GM10248 (cell line): ENCODE data around the gene SLC24A4.

ENCODE experiments used
- CTCF ChIA-PET: fragments of 300-600 bp; sonication (Branson Sonifier 250); formaldehyde crosslinking; extraction: SDS; loops from one replicate; lab custom pipeline; 2021; ENCODE audit warnings: antibody characterized with exemption; lab: Yijun Ruan, JAX
- POLR2A ChIA-PET: fragments of 350-650 bp; sonication (Branson Sonifier 250); formaldehyde crosslinking; extraction: SDS; loops from one replicate; lab custom pipeline; 2020; ENCODE audit warnings: antibody characterized with exemption; lab: Yijun Ruan, JAX
- DNase-seq: peaks from one replicate; pipeline ENCODE4 v3.0.0; 2012; ENCODE audit errors: extremely low spot score
- TF ChIP-seq, protein P1 (sequence below): IDR thresholded peaks from 2 replicates; pipeline ENCODE4 v1.5.1; 2012; ENCODE audit warnings: mild to moderate bottlenecking, low read depth; ENCODE audit errors: extremely low read depth, missing control alignments, control extremely low read depth

Gene SLC24A4

DNA sequence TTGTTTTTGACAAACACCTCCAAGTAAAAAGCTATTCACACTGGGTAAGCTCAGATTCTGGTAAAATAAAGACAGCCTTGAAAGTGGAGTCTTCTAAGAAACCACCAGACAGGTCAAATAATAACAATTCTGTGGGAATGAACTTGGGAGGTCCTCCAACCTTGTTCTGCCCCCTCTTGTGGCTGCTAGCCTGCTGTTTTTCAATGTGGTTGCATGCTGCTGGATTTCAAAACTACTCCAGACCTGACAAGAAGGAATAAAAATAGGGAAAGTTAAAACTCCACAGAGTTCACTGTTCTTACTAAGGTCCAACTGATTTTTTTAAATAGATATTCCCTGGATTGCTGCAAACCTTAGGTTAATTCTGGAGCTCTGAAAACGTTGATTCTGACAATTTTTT is 158.4 kb downstream of the SLC24A4 start:
- DNase-seq = no peak
- POLR2A ChIA-PET = no interaction called here
- CTCF ChIA-PET = interaction anchor here (1.0 to 1.4 kb wide), 2 partner anchors 19 to 36 kb away, joined by 3 read pairs; no protein-coding TSS in a partner anchor
- TF ChIP-seq, protein P1, sequence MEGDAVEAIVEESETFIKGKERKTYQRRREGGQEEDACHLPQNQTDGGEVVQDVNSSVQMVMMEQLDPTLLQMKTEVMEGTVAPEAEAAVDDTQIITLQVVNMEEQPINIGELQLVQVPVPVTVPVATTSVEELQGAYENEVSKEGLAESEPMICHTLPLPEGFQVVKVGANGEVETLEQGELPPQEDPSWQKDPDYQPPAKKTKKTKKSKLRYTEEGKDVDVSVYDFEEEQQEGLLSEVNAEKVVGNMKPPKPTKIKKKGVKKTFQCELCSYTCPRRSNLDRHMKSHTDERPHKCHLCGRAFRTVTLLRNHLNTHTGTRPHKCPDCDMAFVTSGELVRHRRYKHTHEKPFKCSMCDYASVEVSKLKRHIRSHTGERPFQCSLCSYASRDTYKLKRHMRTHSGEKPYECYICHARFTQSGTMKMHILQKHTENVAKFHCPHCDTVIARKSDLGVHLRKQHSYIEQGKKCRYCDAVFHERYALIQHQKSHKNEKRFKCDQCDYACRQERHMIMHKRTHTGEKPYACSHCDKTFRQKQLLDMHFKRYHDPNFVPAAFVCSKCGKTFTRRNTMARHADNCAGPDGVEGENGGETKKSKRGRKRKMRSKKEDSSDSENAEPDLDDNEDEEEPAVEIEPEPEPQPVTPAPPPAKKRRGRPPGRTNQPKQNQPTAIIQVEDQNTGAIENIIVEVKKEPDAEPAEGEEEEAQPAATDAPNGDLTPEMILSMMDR = no peak

DNA sequence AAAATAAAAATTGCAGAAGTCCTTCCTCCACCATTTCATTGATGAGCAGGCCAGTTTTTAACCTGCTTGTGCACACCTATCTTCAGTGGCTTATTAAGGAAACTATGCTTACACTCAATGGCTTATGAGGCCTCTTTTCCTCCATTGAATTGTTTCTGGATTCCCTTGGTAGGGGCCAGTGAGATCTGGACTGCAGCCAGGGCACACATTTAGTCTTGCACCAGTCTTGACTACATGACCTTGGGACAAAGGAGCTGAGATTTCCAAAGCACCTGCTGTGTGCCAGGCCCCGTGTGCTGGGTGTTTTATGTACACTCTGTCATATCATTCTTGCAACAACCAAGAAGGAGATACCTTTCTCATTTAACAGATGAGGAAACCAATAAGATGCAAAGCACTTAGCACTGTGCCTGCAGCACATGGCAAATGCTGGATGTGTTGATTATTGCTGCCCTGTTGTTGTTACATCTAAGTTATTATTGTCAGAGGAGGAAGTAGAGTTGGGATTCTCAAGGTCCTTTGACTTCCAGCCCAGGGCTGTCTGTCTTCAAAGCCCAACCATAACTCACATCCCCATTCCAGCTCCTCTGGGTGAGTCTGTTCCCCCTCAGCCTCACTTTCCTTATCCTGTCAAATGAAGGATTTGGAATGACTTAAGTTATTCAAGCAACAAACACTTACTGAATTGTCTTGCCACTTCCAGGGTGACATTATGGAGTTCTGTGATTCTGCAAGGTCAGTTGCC is 159.0 kb downstream of the SLC24A4 start:
- ChIA-PET POLR2A (no interaction called here), CTCF (interaction anchor here (1.0 to 1.4 kb wide), 2 partner anchors 18 to 35 kb away, joined by 3 read pairs; no protein-coding TSS in a partner anchor)
- TF ChIP-seq, protein P1 = no peak
- no peak for DNase-seq

DNA sequence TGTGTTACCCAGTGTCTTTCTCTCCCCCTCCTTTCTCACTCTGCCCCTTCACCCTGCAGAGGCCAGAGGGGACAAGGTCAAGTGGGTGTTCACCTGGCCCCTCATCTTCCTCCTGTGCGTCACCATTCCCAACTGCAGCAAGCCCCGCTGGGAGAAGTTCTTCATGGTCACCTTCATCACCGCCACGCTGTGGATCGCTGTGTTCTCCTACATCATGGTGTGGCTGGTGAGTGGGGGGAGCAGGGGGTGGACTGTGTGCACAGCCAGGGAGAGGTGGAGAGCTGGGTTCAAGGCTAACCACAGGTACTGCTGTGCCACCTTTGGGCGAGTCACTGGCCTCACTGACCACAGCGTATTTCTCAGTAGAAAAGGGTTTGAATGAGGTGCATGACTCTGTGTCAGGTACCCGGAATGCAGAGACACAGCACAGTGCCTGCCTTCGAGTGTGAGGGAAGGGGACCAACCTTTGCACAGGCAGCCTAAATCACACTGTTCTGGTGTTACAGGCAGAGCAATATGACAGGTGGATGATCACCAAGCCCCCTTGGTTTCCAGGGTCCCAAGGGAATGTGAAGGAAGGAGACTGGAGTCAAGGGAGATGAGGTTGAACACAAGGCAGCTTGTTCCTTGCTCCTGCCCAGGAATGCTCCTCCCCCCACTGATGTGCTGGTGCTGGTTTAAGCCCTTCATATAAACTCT is 159.8 kb downstream of the SLC24A4 start:
- ChIA-PET POLR2A (no interaction called here), CTCF (interaction anchor here (1.4 kb wide), 1 partner anchor 34 kb away, joined by 3 read pairs; no protein-coding TSS in a partner anchor)
- TF ChIP-seq, protein P1 = no peak
- DNase-seq = no peak

DNA sequence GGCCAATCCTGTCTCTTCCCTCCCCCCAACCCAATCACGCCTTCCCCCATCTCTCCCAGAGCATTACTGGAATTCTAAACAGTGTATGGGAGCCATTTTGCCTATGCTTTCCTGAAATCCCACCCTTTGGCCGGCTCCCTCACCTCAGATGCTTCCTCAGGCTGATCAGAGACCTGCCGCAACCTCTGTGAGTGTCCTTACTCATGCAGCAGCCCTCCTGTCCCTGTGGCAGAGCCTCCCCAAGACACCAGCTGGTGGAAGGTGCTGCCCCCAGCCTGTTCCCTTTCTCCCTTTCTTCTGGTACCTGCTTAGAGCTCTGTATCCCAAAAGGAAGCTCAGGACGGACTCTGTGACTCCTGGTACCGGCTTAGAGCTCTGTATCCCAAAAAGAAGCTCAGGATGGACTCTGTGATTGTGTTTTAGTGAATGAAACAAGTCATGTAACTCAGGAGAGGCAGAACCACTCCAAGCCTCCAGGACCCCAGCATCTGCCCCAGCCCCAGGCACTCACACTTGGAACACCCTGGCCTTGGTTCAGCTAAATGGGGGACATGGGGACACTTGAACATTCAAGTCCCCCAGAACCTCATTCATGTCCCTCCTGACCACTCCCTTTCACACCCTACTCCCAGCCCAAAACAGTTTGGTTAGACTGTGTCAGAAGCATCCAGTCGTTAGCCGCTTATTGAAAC is 161.3 kb downstream of the SLC24A4 start:
- TF ChIP-seq, protein P1 = no peak
- ChIA-PET POLR2A (no interaction called here), CTCF (no interaction called here)
- no peak for DNase-seq

DNA sequence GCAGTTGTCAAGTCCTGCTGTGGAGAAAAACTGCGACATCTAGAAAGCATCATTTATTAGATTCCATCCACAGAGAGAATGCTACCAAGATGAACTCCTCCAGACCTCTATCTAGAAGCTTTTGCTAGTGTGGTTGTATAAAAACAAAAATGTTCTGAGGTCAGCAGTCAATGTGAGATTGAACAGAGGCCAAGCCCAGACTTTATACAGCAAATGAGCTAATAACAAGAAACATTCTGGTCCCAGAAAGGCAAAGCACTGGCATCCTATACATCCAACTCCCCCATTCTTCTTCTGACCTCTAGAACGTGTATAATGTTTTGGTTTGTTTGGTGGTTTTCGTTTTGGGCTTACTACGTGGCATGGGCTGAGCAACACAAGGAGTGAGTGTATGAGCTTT is 163.9 kb downstream of the SLC24A4 start:
- CTCF ChIA-PET = interaction anchor here (1.8 kb wide), 1 partner anchor 25 kb away, joined by 4 read pairs; no protein-coding TSS in a partner anchor
- DNase-seq = no peak
- TF ChIP-seq, protein P1 = no peak
- POLR2A ChIA-PET = no interaction called here

DNA sequence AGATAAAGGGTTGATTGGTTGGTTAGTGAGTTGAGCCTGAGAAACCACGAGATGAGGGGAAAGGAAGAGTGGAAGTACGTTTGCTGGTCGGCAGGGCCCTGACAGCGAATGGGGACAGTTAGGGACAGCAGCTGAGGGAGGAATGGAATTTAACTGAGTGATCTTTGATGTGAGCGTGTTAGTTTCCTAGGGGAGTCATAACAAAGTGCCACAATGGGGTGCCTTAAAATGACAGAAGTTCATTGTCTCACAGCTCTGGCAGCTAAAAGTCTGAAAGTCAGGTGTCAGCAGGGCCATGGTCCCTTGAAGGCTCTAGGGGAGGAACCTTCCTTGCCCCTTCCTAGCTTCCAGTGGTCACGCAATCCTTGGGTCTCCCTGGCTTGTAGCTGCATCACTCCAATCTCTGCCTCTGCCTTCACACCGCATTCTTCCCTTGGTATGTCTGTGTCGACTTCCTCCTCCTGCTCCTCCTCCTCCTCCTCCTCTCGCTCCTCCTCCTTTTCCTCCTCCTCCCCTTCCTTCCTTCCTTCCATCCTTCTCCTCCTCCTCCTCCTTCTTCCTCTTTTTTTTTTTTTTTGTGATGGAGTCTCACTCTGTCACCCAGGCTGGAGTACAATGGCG is 164.7 kb downstream of the SLC24A4 start:
- TF ChIP-seq, protein P1 = no peak
- ChIA-PET CTCF (interaction anchor here (1.8 kb wide), 1 partner anchor 26 kb away, joined by 4 read pairs; no protein-coding TSS in a partner anchor), POLR2A (no interaction called here)
- DNase-seq = no peak
